Measurements from ENCODE around the gene ZGPAT.

- TF ChIP-seq, protein P1, sequence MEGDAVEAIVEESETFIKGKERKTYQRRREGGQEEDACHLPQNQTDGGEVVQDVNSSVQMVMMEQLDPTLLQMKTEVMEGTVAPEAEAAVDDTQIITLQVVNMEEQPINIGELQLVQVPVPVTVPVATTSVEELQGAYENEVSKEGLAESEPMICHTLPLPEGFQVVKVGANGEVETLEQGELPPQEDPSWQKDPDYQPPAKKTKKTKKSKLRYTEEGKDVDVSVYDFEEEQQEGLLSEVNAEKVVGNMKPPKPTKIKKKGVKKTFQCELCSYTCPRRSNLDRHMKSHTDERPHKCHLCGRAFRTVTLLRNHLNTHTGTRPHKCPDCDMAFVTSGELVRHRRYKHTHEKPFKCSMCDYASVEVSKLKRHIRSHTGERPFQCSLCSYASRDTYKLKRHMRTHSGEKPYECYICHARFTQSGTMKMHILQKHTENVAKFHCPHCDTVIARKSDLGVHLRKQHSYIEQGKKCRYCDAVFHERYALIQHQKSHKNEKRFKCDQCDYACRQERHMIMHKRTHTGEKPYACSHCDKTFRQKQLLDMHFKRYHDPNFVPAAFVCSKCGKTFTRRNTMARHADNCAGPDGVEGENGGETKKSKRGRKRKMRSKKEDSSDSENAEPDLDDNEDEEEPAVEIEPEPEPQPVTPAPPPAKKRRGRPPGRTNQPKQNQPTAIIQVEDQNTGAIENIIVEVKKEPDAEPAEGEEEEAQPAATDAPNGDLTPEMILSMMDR (IDR thresholded peaks at IDR 0.05), result no peak
- no peak for TF ChIP-seq EZH2 (IDR thresholded peaks at IDR 0.05; ENCODE audit: borderline replicate concordance, insufficient read depth, low read depth, low read length, poor library complexity, severe bottlenecking)
Observed at GRCh38 chr20:63693733-63694583, 13.9 kb upstream of the ZGPAT start.
